Immature natural killer cell (primary cell): ENCODE results near the gene MLPH. TPM values are rescaled to one million over a fixed set of nuclear protein-coding genes. Genes with fewer than 3 reads are reported as not detected.

ENCODE experiments used
- DNase-seq, 3 donors: peaks; one replicate each; pipeline ENCODE4 v3.0.0; 2022; ENCODE audit warnings: mixed read lengths in 1 of 3
- H3K27ac Mint-ChIP-seq, 6 donors: one replicate each; pipeline ENCODE4 v1.8.0; 2020; ENCODE audit warnings: mixed read lengths in 6 of 6, mild to moderate bottlenecking in 5 of 6, inconsistent platforms in 4 of 6, moderate library complexity in 3 of 6
- H3K27me3 Mint-ChIP-seq, 3 donors: one replicate each; pipeline ENCODE4 v1.8.0; 2020 to 2021; ENCODE audit warnings: low read depth in 3 of 3, mild to moderate bottlenecking in 3 of 3, mixed read lengths in 3 of 3, moderate library complexity in 3 of 3, inconsistent platforms in 1 of 3
- H3K36me3 Mint-ChIP-seq, 3 donors: one replicate each; pipeline ENCODE4 v1.8.0; 2020; ENCODE audit warnings: mixed read lengths in 3 of 3, inconsistent platforms in 2 of 3, mild to moderate bottlenecking in 2 of 3
- H3K4me1 Mint-ChIP-seq, 2 donors: one replicate each; pipeline ENCODE4 v1.8.0; 2020; ENCODE audit warnings: inconsistent platforms in 2 of 2, mild to moderate bottlenecking in 2 of 2, mixed read lengths in 2 of 2, moderate library complexity in 1 of 2
- H3K4me3 Mint-ChIP-seq, 5 donors: one replicate each; pipeline ENCODE4 v1.8.0; 2020; ENCODE audit warnings: mild to moderate bottlenecking in 5 of 5, mixed read lengths in 5 of 5, inconsistent platforms in 3 of 5, moderate library complexity in 3 of 5
- H3K9me3 Mint-ChIP-seq, 6 donors: one replicate each; pipeline ENCODE4 v1.8.0; 2020; ENCODE audit warnings: mild to moderate bottlenecking in 6 of 6, mixed read lengths in 6 of 6, inconsistent platforms in 4 of 6, moderate library complexity in 3 of 6
- polyA plus RNA-seq, 3 donors: library from polyadenylated mRNA; unstranded; fragments of 300-500 nt; fragmentation: Illumina TruSeq; gene quantifications; one replicate each; pipeline ENCODE4 v1.2.3, GENCODE V29; 2021

MLPH gene
- polyA plus RNA-seq, 3 donors from 2014 or later, result not detected

GRCh38 chr2:237549216-237549615 lies 62.2 kb downstream of the MLPH start:
- peaks cover 0 to 6% (median 0%) of the 10 kb centered on the region in 6 donors for H3K9me3 Mint-ChIP-seq
- H3K36me3 Mint-ChIP-seq, result no peaks in the 10 kb centered on the region
- DNase-seq, result no peak
- peaks cover 0 to 13% (median 2%) of the 10 kb centered on the region in 3 donors for H3K27me3 Mint-ChIP-seq
- H3K4me3 Mint-ChIP-seq, result no peak overlapping the region
- no peaks in the 10 kb centered on the region for H3K4me1 Mint-ChIP-seq
- no peak overlapping the region for H3K27ac Mint-ChIP-seq

- Mint-ChIP-seq H3K4me3 (no peak overlapping the region), H3K4me1 (no peaks in the 10 kb centered on the region), H3K27ac (no peak overlapping the region)
These were observed 62.8 kb downstream of the MLPH start for GRCh38 chr2:237549643-237550415.

GRCh38 chr2:237551071-237551574 lies 64.1 kb downstream of the MLPH start:
- peaks cover 0 to 20% (median 6%) of the 10 kb centered on the region in 6 donors for H3K9me3 Mint-ChIP-seq
- no peak for DNase-seq
- H3K27ac Mint-ChIP-seq, result no peak overlapping the region
- no peak overlapping the region for H3K4me3 Mint-ChIP-seq
- no peaks in the 10 kb centered on the region for H3K4me1 Mint-ChIP-seq
- peaks cover 0 to 5% (median 0%) of the 10 kb centered on the region in 3 donors for H3K36me3 Mint-ChIP-seq
- H3K27me3 Mint-ChIP-seq, result peaks cover 0 to 18% (median 2%) of the 10 kb centered on the region in 3 donors

More at GRCh38 chr2:237549643-237550415, 62.8 kb downstream of the MLPH start:
- H3K9me3 Mint-ChIP-seq, result peaks cover 0 to 11% (median 0%) of the 10 kb centered on the region in 6 donors
- peaks cover 0 to 13% (median 2%) of the 10 kb centered on the region in 3 donors for H3K27me3 Mint-ChIP-seq
- no peak for DNase-seq
- H3K36me3 Mint-ChIP-seq, result no peaks in the 10 kb centered on the region

GRCh38 chr2:237552908-237553307 lies 65.9 kb downstream of the MLPH start:
- no peaks in the 10 kb centered on the region for H3K4me1 Mint-ChIP-seq
- DNase-seq, result no peak
- H3K4me3 Mint-ChIP-seq, result no peak overlapping the region
- H3K9me3 Mint-ChIP-seq, result peaks cover 0 to 22% (median 9%) of the 10 kb centered on the region in 6 donors
- peaks cover 0 to 7% (median 0%) of the 10 kb centered on the region in 3 donors for H3K36me3 Mint-ChIP-seq
- no peak overlapping the region for H3K27ac Mint-ChIP-seq
- peaks cover 1 to 18% (median 2%) of the 10 kb centered on the region in 3 donors for H3K27me3 Mint-ChIP-seq

GRCh38 chr2:237553948-237554347 lies 66.9 kb downstream of the MLPH start:
- Mint-ChIP-seq H3K27ac (no peak overlapping the region), H3K36me3 (peaks cover 0 to 7% (median 0%) of the 10 kb centered on the region in 3 donors), H3K4me1 (no peaks in the 10 kb centered on the region), H3K27me3 (peaks cover 1 to 14% (median 2%) of the 10 kb centered on the region in 3 donors), H3K4me3 (no peak overlapping the region), H3K9me3 (peaks cover 0 to 22% (median 9%) of the 10 kb centered on the region in 6 donors)
- no peak for DNase-seq

GRCh38 chr2:237555560-237555959 lies 68.5 kb downstream of the MLPH start:
- no peak for DNase-seq
- Mint-ChIP-seq H3K36me3 (peaks cover 0 to 7% (median 0%) of the 10 kb centered on the region in 3 donors), H3K27ac (no peak overlapping the region), H3K4me3 (no peak overlapping the region), H3K27me3 (peaks cover 2 to 14% (median 4%) of the 10 kb centered on the region in 3 donors), H3K4me1 (no peaks in the 10 kb centered on the region), H3K9me3 (peaks cover 0 to 22% (median 9%) of the 10 kb centered on the region in 6 donors)

GRCh38 chr2:237556773-237557632 lies 70.0 kb downstream of the MLPH start:
- Mint-ChIP-seq H3K4me1 (no peaks in the 10 kb centered on the region), H3K36me3 (peaks cover 0 to 7% (median 0%) of the 10 kb centered on the region in 3 donors), H3K9me3 (peaks cover 0 to 22% (median 9%) of the 10 kb centered on the region in 6 donors), H3K27me3 (peaks cover 2 to 13% (median 4%) of the 10 kb centered on the region in 3 donors), H3K4me3 (no peak overlapping the region), H3K27ac (no peak overlapping the region)
- no peak for DNase-seq

- Mint-ChIP-seq H3K4me1 (no peaks in the 10 kb centered on the region), H3K4me3 (no peak overlapping the region), H3K27ac (no peak overlapping the region), H3K27me3 (peaks cover 2 to 9% (median 4%) of the 10 kb centered on the region in 3 donors), H3K9me3 (peaks cover 0 to 22% (median 9%) of the 10 kb centered on the region in 6 donors), H3K36me3 (peaks cover 0 to 7% (median 0%) of the 10 kb centered on the region in 3 donors)
- no peak for DNase-seq
These were observed 70.6 kb downstream of the MLPH start for GRCh38 chr2:237557633-237558015.

GRCh38 chr2:237558961-237559641 lies 72.0 kb downstream of the MLPH start:
- H3K9me3 Mint-ChIP-seq, result peaks cover 1 to 18% (median 8%) of the 10 kb centered on the region in 6 donors
- peaks cover 2 to 5% (median 4%) of the 10 kb centered on the region in 3 donors for H3K27me3 Mint-ChIP-seq
- no peaks in the 10 kb centered on the region for H3K4me1 Mint-ChIP-seq
- H3K27ac Mint-ChIP-seq, result no peak overlapping the region
- no peak for DNase-seq
- peaks cover 0 to 7% (median 0%) of the 10 kb centered on the region in 3 donors for H3K36me3 Mint-ChIP-seq
- H3K4me3 Mint-ChIP-seq, result no peak overlapping the region

- H3K4me1 Mint-ChIP-seq, result no peaks in the 10 kb centered on the region
- peaks cover 1 to 6% (median 2%) of the 10 kb centered on the region in 6 donors for H3K9me3 Mint-ChIP-seq
- no peak overlapping the region for H3K4me3 Mint-ChIP-seq
- peaks cover 3 to 4% (median 4%) of the 10 kb centered on the region in 3 donors for H3K27me3 Mint-ChIP-seq
- peaks cover 0 to 1% (median 0%) of the 10 kb centered on the region in 3 donors for H3K36me3 Mint-ChIP-seq
- DNase-seq, result no peak
- no peak overlapping the region for H3K27ac Mint-ChIP-seq
These were observed 74.2 kb downstream of the MLPH start for GRCh38 chr2:237561221-237561620.

- no peaks in the 10 kb centered on the region for H3K36me3 Mint-ChIP-seq
- H3K27me3 Mint-ChIP-seq, result peaks cover 3 to 6% (median 3%) of the 10 kb centered on the region in 3 donors
- no peak for DNase-seq
- no peak overlapping the region for H3K27ac Mint-ChIP-seq
- H3K4me3 Mint-ChIP-seq, result no peak overlapping the region
- no peaks in the 10 kb centered on the region for H3K4me1 Mint-ChIP-seq
- H3K9me3 Mint-ChIP-seq, result peaks cover 0 to 1% (median 0%) of the 10 kb centered on the region in 6 donors
These were observed 76.8 kb downstream of the MLPH start for GRCh38 chr2:237563816-237564215.

GRCh38 chr2:237564526-237565131 lies 77.6 kb downstream of the MLPH start:
- Mint-ChIP-seq H3K27me3 (peaks cover 2 to 6% (median 3%) of the 10 kb centered on the region in 3 donors), H3K4me1 (no peaks in the 10 kb centered on the region), H3K36me3 (no peaks in the 10 kb centered on the region), H3K9me3 (peaks cover 0 to 1% (median 0%) of the 10 kb centered on the region in 6 donors), H3K4me3 (no peak overlapping the region), H3K27ac (no peak overlapping the region)
- no peak for DNase-seq

GRCh38 chr2:237565974-237566373 lies 78.9 kb downstream of the MLPH start:
- Mint-ChIP-seq H3K36me3 (no peaks in the 10 kb centered on the region), H3K4me3 (no peak overlapping the region), H3K4me1 (no peaks in the 10 kb centered on the region), H3K27ac (no peak overlapping the region), H3K9me3 (peaks cover 0 to 1% (median 0%) of the 10 kb centered on the region in 6 donors), H3K27me3 (peaks cover 0 to 6% (median 3%) of the 10 kb centered on the region in 3 donors)
- no peak for DNase-seq
